ENCODE measurements around the gene LRRC7.

LRRC7 gene

GRCh38 chr1:69638673-69639072 lies 71.0 kb downstream of the LRRC7 start:
- no peak for TF ChIP-seq CTCF (IDR thresholded peaks at IDR 0.05; ENCODE audit: control insufficient read depth, extremely low read depth, insufficient read depth)
- DNase-seq (ENCODE audit: low read depth): no peak
- no peak overlapping the region for H3K4me3 ChIP-seq (ENCODE audit: low read depth, low read length)

- no peak overlapping the region for H3K4me3 ChIP-seq (ENCODE audit: low read depth, low read length)
- DNase-seq (ENCODE audit: low read depth): no peak
- no peak for TF ChIP-seq CTCF (IDR thresholded peaks at IDR 0.05; ENCODE audit: control insufficient read depth, extremely low read depth, insufficient read depth)
Observed at GRCh38 chr1:69639159-69639558, 71.4 kb downstream of the LRRC7 start.

GRCh38 chr1:69643266-69643665 lies 75.5 kb downstream of the LRRC7 start:
- no peak for TF ChIP-seq CTCF (IDR thresholded peaks at IDR 0.05; ENCODE audit: control insufficient read depth, extremely low read depth, insufficient read depth)
- H3K4me3 ChIP-seq (ENCODE audit: low read depth, low read length): no peak overlapping the region
- no peak for DNase-seq (ENCODE audit: low read depth)

GRCh38 chr1:69645477-69645876 lies 77.8 kb downstream of the LRRC7 start:
- DNase-seq (ENCODE audit: low read depth): no peak
- H3K4me3 ChIP-seq (ENCODE audit: low read depth, low read length): no peak overlapping the region
- no peak for TF ChIP-seq CTCF (IDR thresholded peaks at IDR 0.05; ENCODE audit: control insufficient read depth, extremely low read depth, insufficient read depth)

- DNase-seq (ENCODE audit: low read depth): no peak
- no peak for TF ChIP-seq CTCF (IDR thresholded peaks at IDR 0.05; ENCODE audit: control insufficient read depth, extremely low read depth, insufficient read depth)
- H3K4me3 ChIP-seq (ENCODE audit: low read depth, low read length): no peak overlapping the region
Observed at GRCh38 chr1:69648486-69648885, 80.8 kb downstream of the LRRC7 start.

GRCh38 chr1:69649383-69649990 lies 81.8 kb downstream of the LRRC7 start:
- DNase-seq (ENCODE audit: low read depth): no peak
- no peak for TF ChIP-seq CTCF (IDR thresholded peaks at IDR 0.05; ENCODE audit: control insufficient read depth, extremely low read depth, insufficient read depth)
- H3K4me3 ChIP-seq (ENCODE audit: low read depth, low read length): no peak overlapping the region

GRCh38 chr1:69650779-69651178 lies 83.1 kb downstream of the LRRC7 start:
- DNase-seq (ENCODE audit: low read depth): no peak
- no peak for TF ChIP-seq CTCF (IDR thresholded peaks at IDR 0.05; ENCODE audit: control insufficient read depth, extremely low read depth, insufficient read depth)
- H3K4me3 ChIP-seq (ENCODE audit: low read depth, low read length): no peak overlapping the region
